SK-N-SH (cell line): ENCODE data around the gene KIT. TPM values are rescaled to one million over a fixed set of nuclear protein-coding genes. Genes with fewer than 3 reads are reported as not detected.

Source experiments
- CTCF ChIA-PET: fragments of 300-600, 350-600 bp; formaldehyde crosslinking; extraction: SDS; loops from one replicate; lab custom pipeline; 2021; lab: Yijun Ruan, JAX
- POLR2A ChIA-PET: fragments of 350-600 bp; sonication (Branson Sonifier 250); formaldehyde crosslinking; extraction: SDS; loops from one replicate; lab custom pipeline; 2020; ENCODE audit warnings: antibody characterized with exemption, inconsistent platforms; lab: Yijun Ruan, JAX
- DNase-seq: peaks from one replicate; pipeline ENCODE4 v3.0.0; 2012
- H2AFZ ChIP-seq: fragments of 200-600 bp; sonication (generic); 2 replicates; pipeline ENCODE4 v1.8.1; 2016; ENCODE audit warnings: antibody characterized with exemption, mild to moderate bottlenecking, low read depth
- H3F3A ChIP-seq: fragments of 200-600 bp; sonication (generic); replicated peaks from 2 replicates; pipeline ENCODE3; 2016; ENCODE audit warnings: antibody characterized with exemption, mild to moderate bottlenecking; ENCODE audit not compliant: insufficient read depth
- H3K27ac ChIP-seq, 2 experiments: fragments of 200-500 bp in 1 of 2; fragments of 200-600 bp in 1 of 2; sonication (Bioruptor generic) in 1 of 2; sonication (generic), shearing (Covaris generic) in 1 of 2; 2 replicates each; pipeline versions ENCODE4 v1.5.1 to v1.6.1; 2014 to 2016; ENCODE audit warnings: low read depth in 2 of 2, inconsistent platforms in 1 of 2, low read length in 1 of 2, mild to moderate bottlenecking in 1 of 2, mixed read lengths in 1 of 2
- H3K27me3 ChIP-seq: fragments of 200-600 bp; sonication (generic), shearing (Covaris generic); 2 replicates; pipeline ENCODE4 v1.6.1; 2016; ENCODE audit warnings: mixed run types; ENCODE audit not compliant: insufficient read depth
- H3K36me3 ChIP-seq, 2 experiments: fragments of 200-500 bp in 1 of 2; fragments of 200-600 bp in 1 of 2; sonication (Bioruptor generic) in 1 of 2; sonication (generic) in 1 of 2; replicated peaks in 1 of 2; 2 replicates each; pipeline versions ENCODE3 to v1.5.1; 2014 to 2016; ENCODE audit warnings: low read length in 1 of 2, mild to moderate bottlenecking in 1 of 2; ENCODE audit not compliant: insufficient read depth in 2 of 2, control insufficient read depth in 1 of 2
- H3K4me1 ChIP-seq, 2 experiments: fragments of 200-500 bp in 1 of 2; fragments of 200-600 bp in 1 of 2; sonication (Bioruptor generic) in 1 of 2; sonication (generic), shearing (Covaris generic) in 1 of 2; 2 replicates each; pipeline versions ENCODE4 v1.5.1 to v1.6.1; 2014 to 2016; ENCODE audit warnings: low read depth in 1 of 2, low read length in 1 of 2, mixed run types in 1 of 2; ENCODE audit not compliant: insufficient read depth in 2 of 2, control insufficient read depth in 1 of 2
- H3K4me2 ChIP-seq: fragments of 200-600 bp; sonication (generic), shearing (Covaris generic); 2 replicates; pipeline ENCODE4 v1.6.1; 2017; ENCODE audit warnings: mixed run types
- H3K4me3 ChIP-seq, 2 experiments: fragments of 200-500 bp in 1 of 2; fragments of 200-600 bp in 1 of 2; sonication (Bioruptor generic) in 1 of 2; sonication (generic), shearing (Covaris generic) in 1 of 2; 2 replicates each; pipeline versions ENCODE4 v1.5.1 to v1.8.1; 2014 to 2016; ENCODE audit warnings: low read depth in 2 of 2, inconsistent platforms in 1 of 2, low read length in 1 of 2, mild to moderate bottlenecking in 1 of 2, mixed read lengths in 1 of 2, moderate library complexity in 1 of 2
- H3K79me2 ChIP-seq: fragments of 200-600 bp; sonication (generic); 2 replicates; pipeline ENCODE4 v1.8.1; 2017; ENCODE audit warnings: mild to moderate bottlenecking; ENCODE audit not compliant: insufficient read depth
- H3K9ac ChIP-seq: fragments of 200-600 bp; sonication (generic); 2 replicates; pipeline ENCODE4 v1.6.1; 2017; ENCODE audit warnings: mixed run types
- H3K9me2 ChIP-seq: fragments of 200-600 bp; sonication (generic); 2 replicates; pipeline ENCODE4 v1.6.1; 2017; ENCODE audit warnings: mixed run types
- H3K9me3 ChIP-seq: fragments of 200-600 bp; sonication (generic); 2 replicates; pipeline ENCODE4 v1.6.1; 2017; ENCODE audit warnings: mixed run types, mild to moderate bottlenecking, moderate library complexity
- H4K20me1 ChIP-seq: fragments of 200-600 bp; sonication (generic); 2 replicates; pipeline ENCODE4 v1.6.1; 2017; ENCODE audit warnings: mild to moderate bottlenecking, mixed run types; ENCODE audit not compliant: insufficient read depth
- CHD2 ChIP-seq: fragments of 150-350 bp; IDR thresholded peaks from 2 replicates; pipeline ENCODE4 v1.6.1; 2018; ENCODE audit warnings: low read length; ENCODE audit not compliant: partially characterized antibody
- ELF1 ChIP-seq: IDR thresholded peaks from 2 replicates; pipeline ENCODE4 v1.4.0; 2012
- EZH2phosphoT487 ChIP-seq: fragments of 200-600 bp; sonication (generic); IDR thresholded peaks from 2 replicates; pipeline ENCODE4 v1.6.1; 2017; ENCODE audit warnings: low read depth, mixed run types, mild to moderate bottlenecking, antibody characterized with exemption, moderate library complexity, borderline replicate concordance
- FOSL2 ChIP-seq: IDR thresholded peaks from 2 replicates; pipeline ENCODE4 v1.4.0; 2012; ENCODE audit warnings: low read depth, mild to moderate bottlenecking, moderate library complexity, borderline replicate concordance
- GABPA ChIP-seq: IDR thresholded peaks from 2 replicates; pipeline ENCODE4 v1.4.0; 2012; ENCODE audit warnings: low read depth, mild to moderate bottlenecking
- MEF2A ChIP-seq: IDR thresholded peaks from 2 replicates; pipeline ENCODE4 v1.4.0; 2012; ENCODE audit warnings: low read depth, borderline replicate concordance
- MXI1 ChIP-seq: IDR thresholded peaks from 2 replicates; pipeline ENCODE4 v1.6.1; 2012; ENCODE audit warnings: mild to moderate bottlenecking, low read depth, low read length, improper control_type of control experiment
- NFIC ChIP-seq: IDR thresholded peaks from 2 replicates; pipeline ENCODE4 v1.4.0; 2012; ENCODE audit warnings: borderline replicate concordance
- PBX3 ChIP-seq: IDR thresholded peaks from 2 replicates; pipeline ENCODE4; 2012
- RCOR1 ChIP-seq: fragments of 150-350 bp; IDR thresholded peaks from 2 replicates; pipeline ENCODE4 v1.6.1; 2017; ENCODE audit warnings: antibody characterized with exemption, low read length
- REST ChIP-seq: IDR thresholded peaks from 2 replicates; pipeline ENCODE4 v1.6.1; 2012; ENCODE audit warnings: mild to moderate bottlenecking, low read depth, low read length, moderate library complexity
- RFX5 ChIP-seq: IDR thresholded peaks from 2 replicates; pipeline ENCODE4 v1.6.1; 2012; ENCODE audit warnings: mild to moderate bottlenecking, improper control_type of control experiment, low read length
- RXRA ChIP-seq: IDR thresholded peaks from 2 replicates; pipeline ENCODE4 v1.4.0; 2012; ENCODE audit warnings: low read depth, mild to moderate bottlenecking, borderline replicate concordance
- SMC3 ChIP-seq: IDR thresholded peaks from 2 replicates; pipeline ENCODE4 v1.6.1; 2012; ENCODE audit warnings: low read depth, low read length, improper control_type of control experiment
- TAF1 ChIP-seq: IDR thresholded peaks from 2 replicates; pipeline ENCODE4 v1.6.1; 2012; ENCODE audit warnings: low read depth, mild to moderate bottlenecking, low read length, moderate library complexity, borderline replicate concordance
- TEAD4 ChIP-seq: IDR thresholded peaks from 2 replicates; pipeline ENCODE4 v1.4.0; 2012; ENCODE audit warnings: mild to moderate bottlenecking, borderline replicate concordance; ENCODE audit not compliant: insufficient read depth
- USF1 ChIP-seq: IDR thresholded peaks from 2 replicates; pipeline ENCODE4 v1.4.0; 2012; ENCODE audit warnings: low read depth, borderline replicate concordance
- WGBS: methylation state at CpG from one replicate; pipeline ENCODE4 v1.1.6; 2017; ENCODE audit warnings: low lambda C conversion rate; 5-methylcytosine and 5-hydroxymethylcytosine counted together
- polyA plus RNA-seq, 3 experiments: library from polyadenylated mRNA; depleted of rRNA; stranded (reverse); fragments of >200 nt; gene quantifications; 2 replicates each; pipeline ENCODE4 v1.2.3, GENCODE V29; 2012
- TF ChIP-seq, protein P1 (sequence below): fragments of 150-350 bp; IDR thresholded peaks from 2 replicates; pipeline ENCODE4 v1.6.1; 2016; ENCODE audit warnings: mild to moderate bottlenecking, low read depth, low read length

KIT gene
- polyA plus RNA-seq, 1 of the 3 experiments (the other 2 are of a cell fraction): 0.79 TPM

DNA sequence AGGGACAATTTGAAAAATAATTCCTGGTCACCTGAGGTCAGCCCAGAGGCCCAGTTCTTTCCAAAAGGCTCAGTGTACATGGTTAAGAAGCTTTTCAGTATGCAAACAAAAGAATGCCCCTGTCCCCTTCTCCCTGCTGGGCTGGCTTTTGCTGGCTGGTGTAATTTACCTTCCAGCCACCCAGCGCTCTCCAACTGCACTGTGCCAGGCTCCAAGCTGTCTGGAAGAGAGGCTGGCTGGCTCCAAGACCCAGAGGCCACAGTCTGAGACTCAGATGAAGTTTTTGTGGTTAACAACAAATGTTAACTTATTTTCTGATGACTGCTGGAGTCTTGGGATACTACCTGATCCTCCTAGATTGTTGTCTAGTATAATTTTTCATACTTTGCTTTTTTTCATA lies 11.9 kb upstream of the KIT start:
- no peak overlapping the region for H3K9ac ChIP-seq
- 0% methylated on average over 1 of the region's 1 CpG for WGBS
- no peaks in the 10 kb centered on the region for H3K36me3 ChIP-seq
- no peaks in the 10 kb centered on the region for H3K9me3 ChIP-seq
- H3K9me2 ChIP-seq: no peaks in the 10 kb centered on the region
- no peaks in the 10 kb centered on the region for H4K20me1 ChIP-seq
- no peak for DNase-seq
- no peaks in the 10 kb centered on the region for H3K27me3 ChIP-seq
- H3K27ac ChIP-seq: no peak overlapping the region
- no peak overlapping the region for H3K4me3 ChIP-seq
- H3K4me1 ChIP-seq: no peaks in the 10 kb centered on the region
- H3F3A ChIP-seq: no peaks in the 10 kb centered on the region
- POLR2A ChIA-PET: no interaction called here
- H2AFZ ChIP-seq: no peak overlapping the region
- H3K79me2 ChIP-seq: no peaks in the 10 kb centered on the region
- H3K4me2 ChIP-seq: no peak overlapping the region
- no peak for TF ChIP-seq RXRA
- TF ChIP-seq TEAD4: no peak
- no peak for TF ChIP-seq MEF2A
- TF ChIP-seq MXI1: no peak
- TF ChIP-seq TAF1: no peak
- TF ChIP-seq RCOR1: no peak
- TF ChIP-seq PBX3: no peak
- TF ChIP-seq FOSL2: no peak
- TF ChIP-seq, protein P1, sequence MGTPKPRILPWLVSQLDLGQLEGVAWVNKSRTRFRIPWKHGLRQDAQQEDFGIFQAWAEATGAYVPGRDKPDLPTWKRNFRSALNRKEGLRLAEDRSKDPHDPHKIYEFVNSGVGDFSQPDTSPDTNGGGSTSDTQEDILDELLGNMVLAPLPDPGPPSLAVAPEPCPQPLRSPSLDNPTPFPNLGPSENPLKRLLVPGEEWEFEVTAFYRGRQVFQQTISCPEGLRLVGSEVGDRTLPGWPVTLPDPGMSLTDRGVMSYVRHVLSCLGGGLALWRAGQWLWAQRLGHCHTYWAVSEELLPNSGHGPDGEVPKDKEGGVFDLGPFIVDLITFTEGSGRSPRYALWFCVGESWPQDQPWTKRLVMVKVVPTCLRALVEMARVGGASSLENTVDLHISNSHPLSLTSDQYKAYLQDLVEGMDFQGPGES: no peak
- TF ChIP-seq USF1: no peak
- TF ChIP-seq NFIC: no peak
- TF ChIP-seq ELF1: no peak
- no peak for TF ChIP-seq CHD2
- TF ChIP-seq GABPA: no peak
- no peak for TF ChIP-seq RFX5
- TF ChIP-seq EZH2phosphoT487: no peak
- TF ChIP-seq REST: no peak
- TF ChIP-seq SMC3: no peak
- TF ChIP-seq, all 33 proteins: peak for 0
- CTCF ChIA-PET: no interaction called here
